ENCODE measurements around the gene EIF4A2.

EIF4A2 gene

DNA sequence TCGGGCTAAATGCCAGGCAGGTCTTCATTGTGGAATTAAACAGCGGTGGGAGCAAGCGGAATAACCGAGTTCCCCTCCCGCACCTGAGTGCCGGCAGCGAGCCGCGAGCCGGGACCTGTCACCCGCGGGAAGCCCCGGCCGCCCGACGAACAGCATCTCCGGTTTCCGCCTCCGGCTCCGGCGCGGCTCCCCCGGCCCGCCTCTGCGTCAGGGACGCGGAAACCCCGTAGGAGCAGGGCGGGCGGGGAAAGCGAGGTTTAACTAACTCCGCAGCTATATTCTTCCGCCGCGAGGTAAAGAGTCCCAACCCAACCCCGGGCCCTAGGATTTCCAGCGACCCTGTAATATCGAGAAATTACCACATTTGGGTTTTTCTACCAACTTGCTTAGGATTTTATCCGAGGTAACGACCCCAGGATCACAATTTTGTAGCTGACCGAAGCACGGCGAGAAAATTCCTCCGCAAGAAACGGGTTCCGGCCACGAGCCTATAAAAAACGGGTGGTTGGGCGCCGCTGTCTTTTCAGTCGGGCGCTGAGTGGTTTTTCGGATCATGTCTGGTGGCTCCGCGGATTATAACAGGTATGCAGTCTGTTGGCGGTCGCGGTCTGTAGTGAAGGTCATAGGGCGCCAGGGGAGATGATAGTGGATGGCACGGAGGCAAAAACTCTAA is at the start of gene EIF4A2:
Gene EIF4A2 (plus strand): TSS at position 520 of the 673 bp plus-strand sequence. CDS start 34 bp downstream, at position 554.
- Histone ChIP-seq H3K4me3 (ENCODE audit: low read length) (peak within 1 kb of the TSS; percentile 88), H3K9ac (ENCODE audit: low read length) (peak within 1 kb of the TSS; percentile 98), H3K36me3 (ENCODE audit: control insufficient read depth, insufficient read depth, low read length) (peaks cover 18% of the 10 kb centered on the region), H3K27me3 (ENCODE audit: control insufficient read depth, insufficient read depth, low read length) (no peaks in the 10 kb centered on the region), H3K9me3 (ENCODE audit: control insufficient read depth, low read length) (no peaks in the 10 kb centered on the region), H3K4me1 (ENCODE audit: control insufficient read depth, insufficient read depth, low read length) (peaks cover 17% of the 10 kb centered on the region)

DNA sequence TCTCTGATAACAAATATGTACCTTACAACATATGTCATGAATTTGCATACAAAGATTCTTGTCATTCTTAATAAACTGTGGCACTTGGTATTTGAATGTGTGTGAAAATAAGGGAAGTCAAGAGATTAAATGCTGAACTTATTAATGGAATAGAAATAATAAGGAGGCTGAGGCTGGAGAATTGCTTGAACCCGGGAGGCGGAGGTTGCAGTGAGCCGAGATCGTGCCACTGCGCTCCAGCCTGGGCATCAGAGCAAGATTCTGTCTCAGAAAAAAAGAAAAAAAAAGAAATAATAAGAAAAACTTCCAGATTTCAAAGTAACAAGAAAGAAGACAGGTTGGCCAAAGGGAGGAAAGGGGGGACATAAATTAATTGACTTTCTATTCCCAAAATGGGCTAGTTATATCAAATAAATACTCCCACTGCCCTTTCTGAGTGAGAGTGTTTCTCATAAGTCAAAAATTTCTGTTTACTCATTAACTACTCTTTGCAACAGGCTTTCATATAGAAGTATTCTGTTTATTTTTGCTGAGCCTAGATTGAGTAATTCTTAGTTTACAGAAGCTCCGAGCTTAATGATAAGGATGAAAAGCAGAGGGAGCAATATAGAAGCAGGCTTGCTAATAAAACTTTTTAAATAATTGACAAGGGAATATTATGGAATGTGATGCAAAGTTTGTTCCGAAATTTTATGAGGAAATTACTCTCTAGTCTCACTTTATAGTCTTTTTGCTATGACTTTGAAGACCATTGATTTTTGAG is 40.6 kb upstream of the EIF4A2 start:
- Histone ChIP-seq H3K4me1 (ENCODE audit: control insufficient read depth, insufficient read depth, low read length) (peaks cover 39% of the 10 kb centered on the region), H3K27me3 (ENCODE audit: control insufficient read depth, insufficient read depth, low read length) (no peaks in the 10 kb centered on the region), H3K9ac (ENCODE audit: low read length) (no peak overlapping the region), H3K9me3 (ENCODE audit: control insufficient read depth, low read length) (no peaks in the 10 kb centered on the region), H3K4me3 (ENCODE audit: low read length) (no peak overlapping the region), H3K36me3 (ENCODE audit: control insufficient read depth, insufficient read depth, low read length) (no peaks in the 10 kb centered on the region)

DNA sequence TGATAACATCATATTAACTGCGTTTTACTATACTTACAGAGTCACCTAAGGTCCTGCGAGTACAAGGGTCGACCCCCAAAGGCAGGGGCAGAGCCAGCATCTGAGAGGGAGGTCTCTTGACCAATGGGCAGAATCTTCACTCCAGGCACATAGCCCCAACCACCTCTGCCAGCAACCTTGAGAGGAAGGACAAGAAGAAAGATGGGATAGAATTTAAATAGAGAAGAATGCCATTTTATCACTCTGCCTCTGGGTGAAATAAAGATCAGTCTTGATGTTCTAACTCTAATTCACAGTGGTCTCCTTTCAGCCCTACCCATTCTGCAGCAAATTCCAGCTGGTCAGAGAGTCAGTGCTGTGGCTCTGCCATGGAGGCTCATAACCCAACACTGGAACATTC is 39.7 kb upstream of the EIF4A2 start:
- H3K4me3 ChIP-seq (ENCODE audit: low read length), result no peak overlapping the region
- no peaks in the 10 kb centered on the region for H3K36me3 ChIP-seq (ENCODE audit: control insufficient read depth, insufficient read depth, low read length)
- H3K27me3 ChIP-seq (ENCODE audit: control insufficient read depth, insufficient read depth, low read length), result no peaks in the 10 kb centered on the region
- no peaks in the 10 kb centered on the region for H3K9me3 ChIP-seq (ENCODE audit: control insufficient read depth, low read length)
- peaks cover 39% of the 10 kb centered on the region for H3K4me1 ChIP-seq (ENCODE audit: control insufficient read depth, insufficient read depth, low read length)
- no peak overlapping the region for H3K9ac ChIP-seq (ENCODE audit: low read length)

DNA sequence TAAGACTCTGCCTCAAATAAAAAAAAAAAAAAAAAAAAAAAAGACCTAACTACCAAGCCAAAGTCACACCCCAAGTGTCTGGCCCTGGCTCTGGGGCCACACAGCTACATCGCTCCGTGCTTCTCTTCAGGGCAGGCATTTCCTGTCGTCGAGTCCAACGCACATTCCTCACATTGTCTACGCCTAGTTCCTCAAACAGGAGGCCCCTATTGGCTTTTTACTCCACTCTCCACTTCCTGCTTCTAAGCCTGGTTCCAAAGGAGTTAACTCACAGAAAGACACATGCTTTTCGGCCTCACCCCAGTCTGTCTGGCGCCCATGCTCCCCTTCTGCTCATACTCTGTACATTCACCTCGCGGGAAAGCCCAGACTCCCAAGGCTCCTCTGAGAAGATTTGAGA is 37.4 kb upstream of the EIF4A2 start:
- no peak overlapping the region for H3K4me3 ChIP-seq (ENCODE audit: low read length)
- no peaks in the 10 kb centered on the region for H3K36me3 ChIP-seq (ENCODE audit: control insufficient read depth, insufficient read depth, low read length)
- no peak overlapping the region for H3K9ac ChIP-seq (ENCODE audit: low read length)
- H3K4me1 ChIP-seq (ENCODE audit: control insufficient read depth, insufficient read depth, low read length), result peaks cover 39% of the 10 kb centered on the region
- no peaks in the 10 kb centered on the region for H3K27me3 ChIP-seq (ENCODE audit: control insufficient read depth, insufficient read depth, low read length)
- no peaks in the 10 kb centered on the region for H3K9me3 ChIP-seq (ENCODE audit: control insufficient read depth, low read length)

DNA sequence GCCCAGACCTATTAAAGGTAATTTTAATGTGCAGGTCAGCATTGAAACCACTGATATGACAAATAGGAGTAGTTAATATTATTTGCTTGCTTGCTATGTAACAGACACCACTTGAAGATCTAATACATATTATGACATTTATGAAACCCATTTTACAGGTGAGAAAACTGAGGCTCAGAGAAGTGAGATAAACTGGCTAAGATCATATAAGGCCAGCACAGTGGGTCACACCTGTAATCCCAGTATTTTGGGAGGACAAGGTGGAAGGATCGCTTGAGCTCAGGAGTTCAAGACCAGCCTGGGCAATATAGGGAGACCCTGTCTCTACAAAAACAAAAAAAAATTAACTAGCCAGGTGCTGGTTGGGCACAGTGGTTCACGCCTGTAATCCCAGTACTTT is 33.1 kb upstream of the EIF4A2 start:
- Histone ChIP-seq H3K4me1 (ENCODE audit: control insufficient read depth, insufficient read depth, low read length) (peaks cover 17% of the 10 kb centered on the region), H3K36me3 (ENCODE audit: control insufficient read depth, insufficient read depth, low read length) (no peaks in the 10 kb centered on the region), H3K4me3 (ENCODE audit: low read length) (no peak overlapping the region), H3K9me3 (ENCODE audit: control insufficient read depth, low read length) (no peaks in the 10 kb centered on the region), H3K27me3 (ENCODE audit: control insufficient read depth, insufficient read depth, low read length) (no peaks in the 10 kb centered on the region), H3K9ac (ENCODE audit: low read length) (no peak overlapping the region)

DNA sequence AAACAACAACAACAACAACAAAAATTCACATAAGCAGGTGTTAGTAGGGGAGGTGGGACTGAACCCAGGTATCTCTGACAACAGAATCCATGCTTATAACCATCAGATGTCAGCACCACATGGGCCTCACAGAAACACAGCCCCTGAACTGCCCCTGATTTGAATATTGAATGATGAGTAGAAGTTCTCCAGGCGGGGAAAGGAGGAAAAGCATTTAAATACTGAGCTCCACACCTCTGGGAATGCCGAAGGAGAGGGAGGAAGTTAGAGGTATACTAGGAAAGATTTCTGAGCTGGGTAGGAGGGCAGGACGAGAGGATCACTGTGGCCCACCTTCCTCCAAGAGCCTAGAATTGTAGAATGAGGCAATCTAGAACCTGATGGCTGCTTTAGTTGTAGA is 31.9 kb upstream of the EIF4A2 start:
- Histone ChIP-seq H3K36me3 (ENCODE audit: control insufficient read depth, insufficient read depth, low read length) (no peaks in the 10 kb centered on the region), H3K9ac (ENCODE audit: low read length) (peak overlapping the region; percentile 3), H3K9me3 (ENCODE audit: control insufficient read depth, low read length) (no peaks in the 10 kb centered on the region), H3K27me3 (ENCODE audit: control insufficient read depth, insufficient read depth, low read length) (no peaks in the 10 kb centered on the region), H3K4me1 (ENCODE audit: control insufficient read depth, insufficient read depth, low read length) (peaks cover 7% of the 10 kb centered on the region), H3K4me3 (ENCODE audit: low read length) (no peak overlapping the region)

DNA sequence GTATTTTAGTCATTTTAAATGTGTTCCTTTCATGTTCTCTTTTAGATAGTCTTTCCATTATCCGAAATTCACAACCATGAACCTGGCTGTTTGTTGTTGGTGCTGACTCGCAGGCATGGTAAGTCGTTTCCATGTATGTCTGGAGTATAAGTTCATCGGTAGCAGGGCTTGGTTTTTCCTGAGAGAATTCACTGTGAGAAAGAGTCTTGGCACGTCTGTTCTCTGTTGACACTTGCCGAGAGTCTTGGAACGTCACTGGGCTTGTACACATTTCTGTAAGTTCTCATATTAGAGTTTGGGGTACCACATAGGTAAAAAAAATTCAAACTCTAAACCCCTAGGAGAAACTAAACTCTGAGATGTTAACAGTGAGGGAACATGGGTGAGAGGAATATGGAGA is 29.4 kb upstream of the EIF4A2 start:
- Histone ChIP-seq H3K36me3 (ENCODE audit: control insufficient read depth, insufficient read depth, low read length) (no peaks in the 10 kb centered on the region), H3K9ac (ENCODE audit: low read length) (peak overlapping the region; percentile 50), H3K9me3 (ENCODE audit: control insufficient read depth, low read length) (no peaks in the 10 kb centered on the region), H3K27me3 (ENCODE audit: control insufficient read depth, insufficient read depth, low read length) (no peaks in the 10 kb centered on the region), H3K4me1 (ENCODE audit: control insufficient read depth, insufficient read depth, low read length) (peaks cover 6% of the 10 kb centered on the region), H3K4me3 (ENCODE audit: low read length) (no peak overlapping the region)

DNA sequence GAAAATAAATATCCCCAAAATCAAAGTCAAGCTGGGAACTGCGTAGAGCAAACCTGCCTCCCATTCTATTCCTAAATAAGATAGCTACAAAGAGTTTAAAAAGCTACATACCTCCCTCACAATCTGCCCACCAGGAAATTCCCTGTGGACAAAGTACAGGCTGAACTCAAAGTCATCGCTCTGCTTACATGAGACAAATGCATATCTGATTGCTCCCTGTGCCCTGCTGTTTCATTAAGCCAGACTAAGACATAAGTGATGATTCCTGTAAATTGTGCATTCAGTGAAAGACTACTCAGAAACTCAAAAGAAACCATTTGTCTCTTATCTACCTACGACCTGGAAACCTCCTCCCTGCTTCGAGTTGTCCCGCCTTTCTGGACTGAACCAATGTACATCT is 28.5 kb upstream of the EIF4A2 start:
- no peaks in the 10 kb centered on the region for H3K36me3 ChIP-seq (ENCODE audit: control insufficient read depth, insufficient read depth, low read length)
- peaks cover 11% of the 10 kb centered on the region for H3K4me1 ChIP-seq (ENCODE audit: control insufficient read depth, insufficient read depth, low read length)
- no peaks in the 10 kb centered on the region for H3K9me3 ChIP-seq (ENCODE audit: control insufficient read depth, low read length)
- H3K4me3 ChIP-seq (ENCODE audit: low read length), result no peak overlapping the region
- H3K27me3 ChIP-seq (ENCODE audit: control insufficient read depth, insufficient read depth, low read length), result no peaks in the 10 kb centered on the region
- H3K9ac ChIP-seq (ENCODE audit: low read length), result no peak overlapping the region

DNA sequence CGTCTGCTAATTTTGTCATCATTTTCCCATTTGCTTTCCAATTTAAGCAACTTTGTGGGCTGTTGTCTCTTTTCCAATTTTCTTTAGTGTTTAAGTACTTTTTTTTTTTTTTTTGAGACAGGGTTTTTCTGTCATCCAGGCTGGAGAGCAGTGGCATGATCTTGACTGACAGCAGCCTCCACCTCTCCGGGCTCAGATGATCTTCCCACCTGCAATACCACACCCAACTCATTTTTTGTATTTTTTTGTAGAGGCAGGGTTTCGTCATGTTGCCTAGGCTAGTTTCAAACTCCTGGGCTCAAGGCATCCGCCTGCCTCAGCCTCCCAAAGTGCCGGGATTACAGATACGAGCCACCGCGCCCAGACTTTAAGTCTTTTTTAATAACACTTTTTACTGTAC is 26.2 kb upstream of the EIF4A2 start:
- Histone ChIP-seq H3K4me1 (ENCODE audit: control insufficient read depth, insufficient read depth, low read length) (peaks cover 19% of the 10 kb centered on the region), H3K9ac (ENCODE audit: low read length) (no peak overlapping the region), H3K36me3 (ENCODE audit: control insufficient read depth, insufficient read depth, low read length) (no peaks in the 10 kb centered on the region), H3K4me3 (ENCODE audit: low read length) (no peak overlapping the region), H3K27me3 (ENCODE audit: control insufficient read depth, insufficient read depth, low read length) (no peaks in the 10 kb centered on the region), H3K9me3 (ENCODE audit: control insufficient read depth, low read length) (no peaks in the 10 kb centered on the region)

DNA sequence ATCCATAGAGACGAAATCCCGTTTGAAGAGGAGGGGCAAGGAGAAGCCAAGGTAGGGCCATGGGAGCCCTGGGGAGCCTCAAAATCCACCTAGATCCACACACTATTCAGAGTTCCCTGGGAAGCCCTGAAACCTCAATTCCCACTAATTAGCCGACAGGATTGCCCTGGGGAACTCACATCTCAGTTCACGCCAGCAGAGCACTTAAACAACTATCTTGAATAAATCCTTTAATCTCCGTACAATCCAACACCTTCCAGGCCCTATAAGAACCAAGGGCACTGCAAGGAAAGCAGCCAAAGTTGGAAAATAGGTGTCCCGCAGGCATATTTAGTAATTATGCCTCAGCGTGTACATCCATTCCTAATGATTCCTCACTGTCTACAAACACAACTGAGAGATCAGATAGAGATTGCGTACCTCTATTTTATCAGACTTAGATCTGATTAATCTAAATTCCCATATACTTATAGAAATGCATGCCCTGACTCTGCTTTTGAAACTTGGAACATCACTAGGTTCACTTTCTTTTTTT is 25.6 kb upstream of the EIF4A2 start:
- Histone ChIP-seq H3K27me3 (ENCODE audit: control insufficient read depth, insufficient read depth, low read length) (no peaks in the 10 kb centered on the region), H3K9ac (ENCODE audit: low read length) (no peak overlapping the region), H3K4me1 (ENCODE audit: control insufficient read depth, insufficient read depth, low read length) (peaks cover 19% of the 10 kb centered on the region), H3K36me3 (ENCODE audit: control insufficient read depth, insufficient read depth, low read length) (no peaks in the 10 kb centered on the region), H3K9me3 (ENCODE audit: control insufficient read depth, low read length) (no peaks in the 10 kb centered on the region), H3K4me3 (ENCODE audit: low read length) (no peak overlapping the region)

DNA sequence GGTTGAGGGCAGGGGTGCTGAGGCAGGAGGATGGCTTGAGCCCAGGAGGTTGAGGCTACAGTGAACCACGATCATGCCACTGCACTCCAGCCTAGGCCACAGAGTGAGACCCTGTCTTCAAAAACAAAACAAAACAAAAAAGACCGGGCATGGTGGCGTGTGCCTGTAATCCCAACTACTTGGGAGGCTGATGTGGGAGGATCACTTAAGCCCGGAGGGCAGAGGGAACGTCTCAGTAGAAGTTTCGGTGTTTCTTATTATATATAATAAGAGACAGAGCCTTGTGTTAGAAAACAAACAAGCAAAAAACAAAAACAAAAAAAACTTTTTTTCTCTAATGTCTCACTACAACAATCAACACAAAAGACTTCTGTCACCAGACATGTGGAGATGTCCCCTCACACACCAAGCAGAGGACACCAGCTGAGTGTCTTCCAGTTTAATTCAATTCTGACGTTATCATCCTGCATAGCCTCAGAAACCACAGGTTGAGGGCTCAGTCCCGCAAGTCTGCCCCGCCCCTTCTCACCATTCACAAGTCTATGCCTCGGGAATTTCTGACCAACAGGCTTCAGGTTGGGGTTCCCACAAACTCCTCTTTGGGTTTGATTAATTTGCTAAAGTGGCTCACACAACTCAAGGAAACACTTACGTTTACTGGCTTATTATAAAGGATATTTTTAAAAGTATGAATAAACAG is 24.0 kb upstream of the EIF4A2 start:
- peaks cover 19% of the 10 kb centered on the region for H3K4me1 ChIP-seq (ENCODE audit: control insufficient read depth, insufficient read depth, low read length)
- no peaks in the 10 kb centered on the region for H3K9me3 ChIP-seq (ENCODE audit: control insufficient read depth, low read length)
- no peaks in the 10 kb centered on the region for H3K36me3 ChIP-seq (ENCODE audit: control insufficient read depth, insufficient read depth, low read length)
- H3K4me3 ChIP-seq (ENCODE audit: low read length), result no peak overlapping the region
- no peak overlapping the region for H3K9ac ChIP-seq (ENCODE audit: low read length)
- H3K27me3 ChIP-seq (ENCODE audit: control insufficient read depth, insufficient read depth, low read length), result no peaks in the 10 kb centered on the region

Data from mucosa of stomach (tissue), 1 donor.